HepG2 (cell line): ENCODE data around the gene SPATA25. TPM values are rescaled to one million over a fixed set of nuclear protein-coding genes. Genes with fewer than 3 reads are reported as not detected.

Experiments used
- BCL6 ChIP-seq: IDR thresholded peaks from 2 replicates; pipeline ENCODE4 v1.6.1; 2016; ENCODE audit warnings: missing genetic modification reagents, missing compliant biosample characterization
- ETV5 ChIP-seq: IDR thresholded peaks from 2 replicates; pipeline ENCODE4 v1.6.1; 2018; ENCODE audit warnings: missing biosample characterization, missing genetic modification reagents, inconsistent platforms, borderline replicate concordance
- FOXA3 ChIP-seq: IDR thresholded peaks from 2 replicates; pipeline ENCODE4 v1.6.1; 2016; ENCODE audit warnings: missing genetic modification reagents, missing compliant biosample characterization
- GATA4 ChIP-seq: sonication (generic); IDR thresholded peaks from 2 replicates; pipeline ENCODE4 v1.6.1; 2016; ENCODE audit warnings: antibody characterized with exemption, low read depth, borderline replicate concordance
- MTA1 ChIP-seq: sonication (generic); formaldehyde crosslinking; IDR thresholded peaks from 2 replicates; pipeline ENCODE4 v1.4.0; 2020; ENCODE audit warnings: missing genetic modification reagents, mild to moderate bottlenecking, borderline replicate concordance
- ZMAT3 ChIP-seq: sonication (generic); formaldehyde crosslinking; conservative IDR thresholded peaks from 2 replicates; pipeline ENCODE4 v1.7.0; 2021; ENCODE audit warnings: missing genetic modification reagents
- ZNF354B ChIP-seq: sonication (generic); formaldehyde crosslinking; IDR thresholded peaks from 2 replicates; pipeline ENCODE4 v1.8.0; 2022; ENCODE audit warnings: mild to moderate bottlenecking, missing genetic modification reagents
- ZNF781 ChIP-seq: sonication (generic); formaldehyde crosslinking; IDR thresholded peaks from 2 replicates; pipeline ENCODE4 v1.5.1; 2020; ENCODE audit warnings: borderline replicate concordance, mild to moderate bottlenecking, missing genetic modification reagents; ENCODE audit errors: not compliant biosample characterization
- ZNF841 ChIP-seq: sonication (generic); formaldehyde crosslinking; IDR thresholded peaks from 2 replicates; pipeline ENCODE4 v1.8.1; 2023; ENCODE audit warnings: missing genetic modification reagents, borderline replicate concordance
- polyA plus RNA-seq, 8 experiments: library from polyadenylated mRNA; depleted of rRNA in 3 of 8; stranded (reverse) in 7 of 8; unstranded in 1 of 8; fragments of >200 nt; fragmentation: Illumina TruSeq in 4 of 8; extraction: Trizol in 4 of 8; gene quantifications; 2 replicates each; pipeline versions ENCODE4 v1.2.1 to v1.2.3, GENCODE V29; 2011 to 2016; ENCODE audit warnings: low read depth in 4 of 8, missing spikeins in 1 of 8, mixed read lengths in 1 of 8; ENCODE audit not compliant: insufficient read depth in 1 of 8
- total RNA-seq, 5 experiments: library from RNA; depleted of rRNA; stranded (reverse); fragments of >200 nt; fragmentation: Illumina TruSeq; extraction: Trizol; gene quantifications; 2 replicates each; pipeline ENCODE4 v1.2.3, GENCODE V29; 2016; ENCODE audit warnings: low read depth in 1 of 5
- TF ChIP-seq, protein P1 (sequence below): sonication (generic); formaldehyde crosslinking; IDR thresholded peaks from 2 replicates; pipeline ENCODE4 v1.5.1; 2020; ENCODE audit warnings: mild to moderate bottlenecking, missing genetic modification reagents, borderline replicate concordance
- TF ChIP-seq, protein P2 (sequence below): sonication (generic); formaldehyde crosslinking; conservative IDR thresholded peaks from 2 replicates; pipeline ENCODE4 v1.4.0; 2020; ENCODE audit warnings: mild to moderate bottlenecking, missing genetic modification reagents, moderate library complexity
- TF ChIP-seq, protein P3 (sequence below): sonication (generic); formaldehyde crosslinking; IDR thresholded peaks from 2 replicates; pipeline ENCODE4 v1.4.0; 2020; ENCODE audit warnings: missing genetic modification reagents, low read depth, mild to moderate bottlenecking, borderline replicate concordance
- TF ChIP-seq, protein P4 (sequence below): sonication (generic); formaldehyde crosslinking; IDR thresholded peaks from 2 replicates; pipeline ENCODE4 v1.4.0; 2020; ENCODE audit warnings: missing genetic modification reagents

The SPATA25 gene
- total and polyA plus RNA-seq, 2 of the 13 experiments (the other 11 are each of a cell fraction or from before 2014, with no cell fraction given), result 4.8 to 7.6 TPM

DNA sequence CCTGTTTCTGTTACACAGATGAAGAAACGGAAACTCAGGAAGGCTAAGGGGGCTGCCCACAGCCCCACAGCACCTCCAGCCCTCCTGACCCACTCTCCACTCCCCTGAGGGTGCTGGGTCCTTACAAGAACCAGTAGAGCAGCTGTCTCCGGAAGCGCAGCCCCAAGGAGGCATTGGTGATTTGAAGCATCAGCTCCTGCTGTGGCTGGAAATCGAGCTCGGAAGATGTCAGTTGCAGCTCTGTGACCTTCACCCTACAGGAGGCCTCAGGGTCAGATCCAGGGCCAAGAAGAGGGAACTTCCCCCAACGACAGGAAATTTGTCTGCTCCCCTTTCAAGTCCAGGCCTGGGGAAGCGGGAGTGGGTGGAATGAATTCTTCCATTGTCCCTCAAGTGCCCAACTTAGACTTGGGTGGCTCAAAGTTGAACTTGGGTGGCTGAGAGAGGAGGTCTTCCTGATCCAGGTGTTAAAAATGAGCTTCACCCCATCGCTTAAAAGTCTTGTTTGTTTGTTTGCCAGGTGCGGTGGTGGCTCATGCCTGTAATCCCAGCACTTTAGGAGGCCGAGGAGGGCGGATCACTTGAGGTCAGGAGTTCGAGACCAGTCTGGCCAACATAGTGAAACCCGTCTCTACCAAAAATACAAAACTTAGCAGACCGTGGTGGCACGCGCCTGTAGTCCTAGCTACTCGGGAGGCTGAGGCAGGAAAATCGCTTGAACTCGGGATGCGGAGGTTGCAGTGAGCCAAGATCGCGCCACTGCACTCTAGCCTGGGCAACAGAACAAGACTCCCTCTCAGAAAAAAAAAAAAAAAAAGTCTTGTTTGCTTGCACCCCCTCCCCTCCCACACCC, 22.6 kb upstream of the SPATA25 start (continued):
- TF ChIP-seq, protein P1, sequence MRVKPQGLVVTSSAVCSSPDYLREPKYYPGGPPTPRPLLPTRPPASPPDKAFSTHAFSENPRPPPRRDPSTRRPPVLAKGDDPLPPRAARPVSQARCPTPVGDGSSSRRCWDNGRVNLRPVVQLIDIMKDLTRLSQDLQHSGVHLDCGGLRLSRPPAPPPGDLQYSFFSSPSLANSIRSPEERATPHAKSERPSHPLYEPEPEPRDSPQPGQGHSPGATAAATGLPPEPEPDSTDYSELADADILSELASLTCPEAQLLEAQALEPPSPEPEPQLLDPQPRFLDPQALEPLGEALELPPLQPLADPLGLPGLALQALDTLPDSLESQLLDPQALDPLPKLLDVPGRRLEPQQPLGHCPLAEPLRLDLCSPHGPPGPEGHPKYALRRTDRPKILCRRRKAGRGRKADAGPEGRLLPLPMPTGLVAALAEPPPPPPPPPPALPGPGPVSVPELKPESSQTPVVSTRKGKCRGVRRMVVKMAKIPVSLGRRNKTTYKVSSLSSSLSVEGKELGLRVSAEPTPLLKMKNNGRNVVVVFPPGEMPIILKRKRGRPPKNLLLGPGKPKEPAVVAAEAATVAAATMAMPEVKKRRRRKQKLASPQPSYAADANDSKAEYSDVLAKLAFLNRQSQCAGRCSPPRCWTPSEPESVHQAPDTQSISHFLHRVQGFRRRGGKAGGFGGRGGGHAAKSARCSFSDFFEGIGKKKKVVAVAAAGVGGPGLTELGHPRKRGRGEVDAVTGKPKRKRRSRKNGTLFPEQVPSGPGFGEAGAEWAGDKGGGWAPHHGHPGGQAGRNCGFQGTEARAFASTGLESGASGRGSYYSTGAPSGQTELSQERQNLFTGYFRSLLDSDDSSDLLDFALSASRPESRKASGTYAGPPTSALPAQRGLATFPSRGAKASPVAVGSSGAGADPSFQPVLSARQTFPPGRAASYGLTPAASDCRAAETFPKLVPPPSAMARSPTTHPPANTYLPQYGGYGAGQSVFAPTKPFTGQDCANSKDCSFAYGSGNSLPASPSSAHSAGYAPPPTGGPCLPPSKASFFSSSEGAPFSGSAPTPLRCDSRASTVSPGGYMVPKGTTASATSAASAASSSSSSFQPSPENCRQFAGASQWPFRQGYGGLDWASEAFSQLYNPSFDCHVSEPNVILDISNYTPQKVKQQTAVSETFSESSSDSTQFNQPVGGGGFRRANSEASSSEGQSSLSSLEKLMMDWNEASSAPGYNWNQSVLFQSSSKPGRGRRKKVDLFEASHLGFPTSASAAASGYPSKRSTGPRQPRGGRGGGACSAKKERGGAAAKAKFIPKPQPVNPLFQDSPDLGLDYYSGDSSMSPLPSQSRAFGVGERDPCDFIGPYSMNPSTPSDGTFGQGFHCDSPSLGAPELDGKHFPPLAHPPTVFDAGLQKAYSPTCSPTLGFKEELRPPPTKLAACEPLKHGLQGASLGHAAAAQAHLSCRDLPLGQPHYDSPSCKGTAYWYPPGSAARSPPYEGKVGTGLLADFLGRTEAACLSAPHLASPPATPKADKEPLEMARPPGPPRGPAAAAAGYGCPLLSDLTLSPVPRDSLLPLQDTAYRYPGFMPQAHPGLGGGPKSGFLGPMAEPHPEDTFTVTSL (CRISPR knock-in tag), result peak; percentile 53; the same call in 1 of the 2 replicates
- no peak for TF ChIP-seq GATA4
- TF ChIP-seq, protein P2, sequence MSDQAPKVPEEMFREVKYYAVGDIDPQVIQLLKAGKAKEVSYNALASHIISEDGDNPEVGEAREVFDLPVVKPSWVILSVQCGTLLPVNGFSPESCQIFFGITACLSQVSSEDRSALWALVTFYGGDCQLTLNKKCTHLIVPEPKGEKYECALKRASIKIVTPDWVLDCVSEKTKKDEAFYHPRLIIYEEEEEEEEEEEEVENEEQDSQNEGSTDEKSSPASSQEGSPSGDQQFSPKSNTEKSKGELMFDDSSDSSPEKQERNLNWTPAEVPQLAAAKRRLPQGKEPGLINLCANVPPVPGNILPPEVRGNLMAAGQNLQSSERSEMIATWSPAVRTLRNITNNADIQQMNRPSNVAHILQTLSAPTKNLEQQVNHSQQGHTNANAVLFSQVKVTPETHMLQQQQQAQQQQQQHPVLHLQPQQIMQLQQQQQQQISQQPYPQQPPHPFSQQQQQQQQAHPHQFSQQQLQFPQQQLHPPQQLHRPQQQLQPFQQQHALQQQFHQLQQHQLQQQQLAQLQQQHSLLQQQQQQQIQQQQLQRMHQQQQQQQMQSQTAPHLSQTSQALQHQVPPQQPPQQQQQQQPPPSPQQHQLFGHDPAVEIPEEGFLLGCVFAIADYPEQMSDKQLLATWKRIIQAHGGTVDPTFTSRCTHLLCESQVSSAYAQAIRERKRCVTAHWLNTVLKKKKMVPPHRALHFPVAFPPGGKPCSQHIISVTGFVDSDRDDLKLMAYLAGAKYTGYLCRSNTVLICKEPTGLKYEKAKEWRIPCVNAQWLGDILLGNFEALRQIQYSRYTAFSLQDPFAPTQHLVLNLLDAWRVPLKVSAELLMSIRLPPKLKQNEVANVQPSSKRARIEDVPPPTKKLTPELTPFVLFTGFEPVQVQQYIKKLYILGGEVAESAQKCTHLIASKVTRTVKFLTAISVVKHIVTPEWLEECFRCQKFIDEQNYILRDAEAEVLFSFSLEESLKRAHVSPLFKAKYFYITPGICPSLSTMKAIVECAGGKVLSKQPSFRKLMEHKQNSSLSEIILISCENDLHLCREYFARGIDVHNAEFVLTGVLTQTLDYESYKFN (CRISPR knock-in tag), result peak; percentile 50
- peak; percentile 19 for TF ChIP-seq ZNF781 (CRISPR knock-in tag)
- peak; percentile 28; the same call in 1 of the 2 replicates for TF ChIP-seq FOXA3 (CRISPR knock-in tag)
- TF ChIP-seq ZMAT3, result 0 out of 2 replicates have a peak, but pooled peaks have one; percentile 52
- TF ChIP-seq, protein P3, sequence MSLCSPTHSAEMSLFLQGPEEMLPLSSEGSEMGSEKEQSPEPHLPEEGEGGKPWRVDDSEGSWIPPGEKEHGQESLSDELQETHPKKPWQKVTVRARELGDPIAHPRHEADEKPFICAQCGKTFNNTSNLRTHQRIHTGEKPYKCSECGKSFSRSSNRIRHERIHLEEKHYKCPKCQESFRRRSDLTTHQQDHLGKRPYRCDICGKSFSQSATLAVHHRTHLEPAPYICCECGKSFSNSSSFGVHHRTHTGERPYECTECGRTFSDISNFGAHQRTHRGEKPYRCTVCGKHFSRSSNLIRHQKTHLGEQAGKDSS, result no peak
- TF ChIP-seq ZNF841 (CRISPR knock-in tag), result no peak
- TF ChIP-seq ZNF354B (CRISPR knock-in tag), result no peak
- peak; percentile 77 for TF ChIP-seq ETV5 (CRISPR knock-in tag)
- no peak; the same call in 1 of the 2 replicates for TF ChIP-seq MTA1
- TF ChIP-seq BCL6 (CRISPR knock-in tag), result peak; percentile 61
- TF ChIP-seq, protein P4, sequence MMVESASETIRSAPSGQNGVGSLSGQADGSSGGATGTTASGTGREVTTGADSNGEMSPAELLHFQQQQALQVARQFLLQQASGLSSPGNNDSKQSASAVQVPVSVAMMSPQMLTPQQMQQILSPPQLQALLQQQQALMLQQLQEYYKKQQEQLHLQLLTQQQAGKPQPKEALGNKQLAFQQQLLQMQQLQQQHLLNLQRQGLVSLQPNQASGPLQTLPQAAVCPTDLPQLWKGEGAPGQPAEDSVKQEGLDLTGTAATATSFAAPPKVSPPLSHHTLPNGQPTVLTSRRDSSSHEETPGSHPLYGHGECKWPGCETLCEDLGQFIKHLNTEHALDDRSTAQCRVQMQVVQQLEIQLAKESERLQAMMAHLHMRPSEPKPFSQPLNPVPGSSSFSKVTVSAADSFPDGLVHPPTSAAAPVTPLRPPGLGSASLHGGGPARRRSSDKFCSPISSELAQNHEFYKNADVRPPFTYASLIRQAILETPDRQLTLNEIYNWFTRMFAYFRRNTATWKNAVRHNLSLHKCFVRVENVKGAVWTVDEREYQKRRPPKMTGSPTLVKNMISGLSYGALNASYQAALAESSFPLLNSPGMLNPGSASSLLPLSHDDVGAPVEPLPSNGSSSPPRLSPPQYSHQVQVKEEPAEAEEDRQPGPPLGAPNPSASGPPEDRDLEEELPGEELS (CRISPR knock-in tag), result peak; percentile 78
